Lower leg skin (tissue), 4 donors: ENCODE data around the gene RAB1A. TPM values are rescaled to one million over a fixed set of nuclear protein-coding genes. Genes with fewer than 3 reads are reported as not detected.

Experiments
- DNase-seq, 2 donors: peaks; one replicate each; pipeline ENCODE4 v3.0.0-alpha.2; 2019; ENCODE audit warnings: low spot score in 2 of 2
- H3K4me3 ChIP-seq: fragments of 200-600 bp; sonication (generic); 2 replicates; pipeline ENCODE4 v1.5.1; 2017; ENCODE audit warnings: mild to moderate bottlenecking, low read depth; ENCODE audit not compliant: poor library complexity, severe bottlenecking
- CTCF ChIP-seq, 3 donors: fragments of 450-650 bp; IDR thresholded peaks; one replicate each; pipeline ENCODE4 v1.5.1; 2016; ENCODE audit warnings: antibody characterized with exemption in 3 of 3, mild to moderate bottlenecking in 3 of 3, moderate library complexity in 2 of 3
- POLR2A ChIP-seq, 2 donors: fragments of 450-650 bp; IDR thresholded peaks; one replicate each; pipeline ENCODE4 v1.6.1; 2016 to 2017; ENCODE audit warnings: antibody characterized with exemption in 2 of 2, mild to moderate bottlenecking in 1 of 2, moderate library complexity in 1 of 2
- WGBS, 2 donors: methylation state at CpG; one replicate each; pipeline ENCODE4 v1.1.5; 2018; 5-methylcytosine and 5-hydroxymethylcytosine counted together
- intact Hi-C: fragments of 100-400 bp; cut with DNase I; formaldehyde crosslinking; loops from one replicate; pipeline ENCODE4 v1.15.0; 2023; ENCODE audit warnings: low total_unique reads
- total RNA-seq, 4 donors: library from RNA; depleted of rRNA; stranded (reverse); fragments of >200 nt; gene quantifications; one replicate each; pipeline ENCODE4 v1.1.0, GENCODE V29; 2016

The RAB1A gene
- total RNA-seq, 4 donors from 2014 or later, result 49.1 to 68.0 (median 55.2) TPM

GRCh38 chr2:65071499-65072180 lies 58.3 kb downstream of the RAB1A start:
- no peak overlapping the region for H3K4me3 ChIP-seq
- intact Hi-C loops, result no loop called here
- DNase-seq, result peak in 1 of 2 donors; percentile 85
- TF ChIP-seq CTCF (IDR thresholded peaks at IDR 0.05) (no peak), POLR2A (IDR thresholded peaks at IDR 0.05) (no peak)
- WGBS, 2 donors, result 72% methylated on average over 12 to 14 of the region's 14 CpGs

GRCh38 chr2:65070856-65071255 lies 59.0 kb downstream of the RAB1A start:
- peak in 1 of 2 donors; percentile 65 for DNase-seq
- no peak overlapping the region for H3K4me3 ChIP-seq
- intact Hi-C loops, result no loop called here
- WGBS, 2 donors, result 82 to 86% methylated on average over 6 of the region's 6 CpGs
- TF ChIP-seq POLR2A (IDR thresholded peaks at IDR 0.05), result no peak
- no peak for TF ChIP-seq CTCF (IDR thresholded peaks at IDR 0.05)

- WGBS, 2 donors, result 54 to 59% methylated on average over 8 of the region's 8 CpGs
- intact Hi-C loops, result no loop called here
- peak in 1 of 2 donors; percentile 84 for DNase-seq
- no peak overlapping the region for H3K4me3 ChIP-seq
- TF ChIP-seq CTCF (IDR thresholded peaks at IDR 0.05) (no peak), POLR2A (IDR thresholded peaks at IDR 0.05) (no peak)
These were observed 59.6 kb downstream of the RAB1A start for GRCh38 chr2:65070172-65070830.

GRCh38 chr2:65069439-65069824 lies 60.5 kb downstream of the RAB1A start:
- intact Hi-C loops, result no loop called here
- peak in 1 of 2 donors; percentile 72 for DNase-seq
- WGBS, 2 donors, result 73 to 95% methylated on average over 6 of the region's 6 CpGs
- no peak for TF ChIP-seq CTCF (IDR thresholded peaks at IDR 0.05)
- TF ChIP-seq POLR2A (IDR thresholded peaks at IDR 0.05), result no peak
- H3K4me3 ChIP-seq, result no peak overlapping the region

- intact Hi-C loops, result no loop called here
- WGBS, 2 donors, result 68 to 72% methylated on average over 14 of the region's 14 CpGs
- no peak for TF ChIP-seq CTCF (IDR thresholded peaks at IDR 0.05)
- no peak for TF ChIP-seq POLR2A (IDR thresholded peaks at IDR 0.05)
- H3K4me3 ChIP-seq, result no peak overlapping the region
- DNase-seq, result peak in 1 of 2 donors; percentile 68
These were observed 61.9 kb downstream of the RAB1A start for GRCh38 chr2:65067806-65068553.
